HEK293 (cell line): ENCODE results near the gene MTUS2.

Experiments
- CTCF ChIA-PET: fragments of 350-600 bp; formaldehyde crosslinking; extraction: SDS; loops from one replicate; lab custom pipeline; 2021; ENCODE audit warnings: antibody characterized with exemption; lab: Yijun Ruan, JAX
- POLR2A ChIA-PET: fragments of 300-600 bp; formaldehyde crosslinking; extraction: SDS; loops from one replicate; lab custom pipeline; 2020; ENCODE audit warnings: antibody characterized with exemption, inconsistent platforms; lab: Yijun Ruan, JAX
- H3K27ac ChIP-seq: fragments of 200-500 bp; sonication (Bioruptor generic); 2 replicates; pipeline ENCODE4 v1.5.1; 2014; ENCODE audit warnings: low read depth, low read length, control low read depth, inconsistent platforms; ENCODE audit errors: extremely low read depth
- H3K36me3 ChIP-seq, 2 experiments: fragments of 200-500 bp in 1 of 2; sonication (Bioruptor generic) in 1 of 2; 1 replicate in 1 of 2; 2 replicates in 1 of 2; pipeline ENCODE4 v1.5.1; 2014 to 2017; ENCODE audit warnings: inconsistent platforms in 2 of 2, low read length in 2 of 2; ENCODE audit not compliant: control insufficient read depth in 2 of 2, insufficient read depth in 1 of 2
- H3K4me1 ChIP-seq: fragments of 200-500 bp; sonication (Bioruptor generic); 2 replicates; pipeline ENCODE4 v1.5.1; 2014; ENCODE audit warnings: mild to moderate bottlenecking, low read length, inconsistent platforms; ENCODE audit not compliant: control insufficient read depth, insufficient read depth
- H3K4me3 ChIP-seq: 2 replicates; pipeline ENCODE4 v1.5.1; 2011; ENCODE audit warnings: low read depth, mild to moderate bottlenecking, control low read depth, low read length, moderate library complexity
- H3K9me3 ChIP-seq: fragments of 200-500 bp; sonication (Bioruptor generic); 2 replicates; pipeline ENCODE4 v1.5.1; 2014; ENCODE audit warnings: low read depth, low read length, inconsistent platforms; ENCODE audit not compliant: control insufficient read depth, insufficient read depth
- SALL2 ChIP-seq: fragments of 450-650 bp; formaldehyde crosslinking; IDR thresholded peaks from 2 replicates; pipeline ENCODE4 v1.5.0; 2017; ENCODE audit warnings: missing biosample characterization, mild to moderate bottlenecking, missing genetic modification characterization, borderline replicate concordance
- ZBTB21 ChIP-seq: fragments of 450-650 bp; formaldehyde crosslinking; IDR thresholded peaks from 2 replicates; pipeline ENCODE4 v1.5.1; 2017; ENCODE audit warnings: missing biosample characterization, missing genetic modification characterization
- ZNF23 ChIP-seq: fragments of 450-650 bp; formaldehyde crosslinking; IDR thresholded peaks from 2 replicates; pipeline ENCODE4 v1.5.1; 2016; ENCODE audit warnings: missing biosample characterization, missing genetic modification characterization, borderline replicate concordance
- ZNF354C ChIP-seq: fragments of 450-650 bp; formaldehyde crosslinking; IDR thresholded peaks from 2 replicates; pipeline ENCODE4 v1.5.1; 2016; ENCODE audit warnings: missing biosample characterization, missing genetic modification characterization, low read depth, borderline replicate concordance
- ZNF626 ChIP-seq: fragments of 450-650 bp; sonication (Bioruptor Pico); formaldehyde crosslinking; IDR thresholded peaks from 2 replicates; pipeline ENCODE4 v1.5.1; 2018; ENCODE audit warnings: missing biosample characterization, missing genetic modification characterization, inconsistent platforms
- ZNF664 ChIP-seq: fragments of 450-650 bp; formaldehyde crosslinking; IDR thresholded peaks from 2 replicates; pipeline ENCODE4 v1.5.1; 2016; ENCODE audit warnings: missing biosample characterization, missing genetic modification characterization
- ZNF701 ChIP-seq: fragments of 450-650 bp; formaldehyde crosslinking; IDR thresholded peaks from 2 replicates; pipeline ENCODE4 v1.5.1; 2016; ENCODE audit warnings: missing biosample characterization, missing genetic modification characterization
- TF ChIP-seq, protein P1 (sequence below): fragments of 450-650 bp; formaldehyde crosslinking; IDR thresholded peaks from 2 replicates; pipeline ENCODE4 v1.5.1; 2016; ENCODE audit warnings: missing biosample characterization, missing genetic modification characterization
- TF ChIP-seq, protein P2 (sequence below): fragments of 450-650 bp; formaldehyde crosslinking; IDR thresholded peaks from 2 replicates; pipeline ENCODE4 v1.5.1; 2016; ENCODE audit warnings: missing biosample characterization, missing genetic modification characterization
- TF ChIP-seq, protein P3 (sequence below): fragments of 450-650 bp; formaldehyde crosslinking; IDR thresholded peaks from 2 replicates; pipeline ENCODE4 v1.5.1; 2016; ENCODE audit warnings: missing biosample characterization, missing genetic modification characterization
- TF ChIP-seq, protein P4 (sequence below): fragments of 450-650 bp; formaldehyde crosslinking; IDR thresholded peaks from 2 replicates; pipeline ENCODE4 v1.5.1; 2016; ENCODE audit warnings: missing biosample characterization, missing genetic modification characterization, borderline replicate concordance
- TF ChIP-seq, protein P5 (sequence below): fragments of 450-650 bp; formaldehyde crosslinking; IDR thresholded peaks from 2 replicates; pipeline ENCODE4 v1.5.0; 2017; ENCODE audit warnings: missing biosample characterization, missing genetic modification characterization, borderline replicate concordance
- TF ChIP-seq, protein P6 (sequence below): fragments of 450-650 bp; formaldehyde crosslinking; IDR thresholded peaks from 2 replicates; pipeline ENCODE4 v1.5.1; 2017; ENCODE audit warnings: missing biosample characterization, missing genetic modification characterization

MTUS2 gene

DNA sequence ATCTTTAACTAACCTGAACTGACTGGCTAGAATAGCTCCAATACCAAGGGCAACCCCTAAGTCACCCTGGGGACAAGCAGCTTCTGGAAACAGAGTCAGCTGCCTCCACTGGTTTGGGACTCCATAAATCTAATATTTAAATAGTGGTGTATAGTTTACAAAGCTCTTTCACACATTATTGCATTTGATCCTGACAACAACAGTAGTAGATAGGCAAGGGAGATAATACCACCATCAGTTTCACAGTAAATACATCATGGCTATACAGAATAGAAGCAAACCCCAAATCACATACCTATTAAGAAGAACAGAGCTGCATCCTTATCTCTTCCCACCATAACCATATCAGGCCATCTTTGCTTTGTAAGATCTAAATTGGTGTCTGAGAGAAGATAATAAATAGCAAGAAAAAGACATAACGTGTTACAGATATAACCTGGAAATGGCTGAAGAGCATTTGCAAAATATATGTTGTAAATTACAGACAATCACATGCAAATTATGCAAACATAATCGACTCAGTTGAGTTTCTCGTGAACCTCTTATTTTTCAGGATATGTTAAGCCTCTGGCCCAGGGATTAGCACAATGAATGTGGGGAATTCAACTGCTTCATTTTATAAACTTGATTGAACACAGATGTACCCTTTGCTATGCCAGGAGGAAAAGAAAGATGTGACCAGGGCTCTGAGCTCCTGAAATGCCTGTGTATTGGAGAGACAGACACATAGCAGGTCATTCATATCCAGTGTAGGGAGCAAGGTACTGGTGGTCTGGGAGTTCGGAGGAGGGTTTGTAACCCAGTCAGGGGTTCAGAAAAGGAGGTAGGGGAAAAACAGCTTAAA, 632.9 kb downstream of the MTUS2 start:
- ChIA-PET POLR2A (no interaction called here), CTCF (no interaction called here)
- Histone ChIP-seq H3K4me1 (no peaks in the 10 kb centered on the region), H3K36me3 (no peaks in the 10 kb centered on the region), H3K4me3 (no peak overlapping the region), H3K27ac (no peak overlapping the region), H3K9me3 (no peaks in the 10 kb centered on the region)
- TF ChIP-seq, protein P1, sequence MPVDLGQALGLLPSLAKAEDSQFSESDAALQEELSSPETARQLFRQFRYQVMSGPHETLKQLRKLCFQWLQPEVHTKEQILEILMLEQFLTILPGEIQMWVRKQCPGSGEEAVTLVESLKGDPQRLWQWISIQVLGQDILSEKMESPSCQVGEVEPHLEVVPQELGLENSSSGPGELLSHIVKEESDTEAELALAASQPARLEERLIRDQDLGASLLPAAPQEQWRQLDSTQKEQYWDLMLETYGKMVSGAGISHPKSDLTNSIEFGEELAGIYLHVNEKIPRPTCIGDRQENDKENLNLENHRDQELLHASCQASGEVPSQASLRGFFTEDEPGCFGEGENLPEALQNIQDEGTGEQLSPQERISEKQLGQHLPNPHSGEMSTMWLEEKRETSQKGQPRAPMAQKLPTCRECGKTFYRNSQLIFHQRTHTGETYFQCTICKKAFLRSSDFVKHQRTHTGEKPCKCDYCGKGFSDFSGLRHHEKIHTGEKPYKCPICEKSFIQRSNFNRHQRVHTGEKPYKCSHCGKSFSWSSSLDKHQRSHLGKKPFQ (tag by site-specific recombination) = no peak
- no peak for TF ChIP-seq ZNF626 (tag by site-specific recombination)
- TF ChIP-seq, protein P2, sequence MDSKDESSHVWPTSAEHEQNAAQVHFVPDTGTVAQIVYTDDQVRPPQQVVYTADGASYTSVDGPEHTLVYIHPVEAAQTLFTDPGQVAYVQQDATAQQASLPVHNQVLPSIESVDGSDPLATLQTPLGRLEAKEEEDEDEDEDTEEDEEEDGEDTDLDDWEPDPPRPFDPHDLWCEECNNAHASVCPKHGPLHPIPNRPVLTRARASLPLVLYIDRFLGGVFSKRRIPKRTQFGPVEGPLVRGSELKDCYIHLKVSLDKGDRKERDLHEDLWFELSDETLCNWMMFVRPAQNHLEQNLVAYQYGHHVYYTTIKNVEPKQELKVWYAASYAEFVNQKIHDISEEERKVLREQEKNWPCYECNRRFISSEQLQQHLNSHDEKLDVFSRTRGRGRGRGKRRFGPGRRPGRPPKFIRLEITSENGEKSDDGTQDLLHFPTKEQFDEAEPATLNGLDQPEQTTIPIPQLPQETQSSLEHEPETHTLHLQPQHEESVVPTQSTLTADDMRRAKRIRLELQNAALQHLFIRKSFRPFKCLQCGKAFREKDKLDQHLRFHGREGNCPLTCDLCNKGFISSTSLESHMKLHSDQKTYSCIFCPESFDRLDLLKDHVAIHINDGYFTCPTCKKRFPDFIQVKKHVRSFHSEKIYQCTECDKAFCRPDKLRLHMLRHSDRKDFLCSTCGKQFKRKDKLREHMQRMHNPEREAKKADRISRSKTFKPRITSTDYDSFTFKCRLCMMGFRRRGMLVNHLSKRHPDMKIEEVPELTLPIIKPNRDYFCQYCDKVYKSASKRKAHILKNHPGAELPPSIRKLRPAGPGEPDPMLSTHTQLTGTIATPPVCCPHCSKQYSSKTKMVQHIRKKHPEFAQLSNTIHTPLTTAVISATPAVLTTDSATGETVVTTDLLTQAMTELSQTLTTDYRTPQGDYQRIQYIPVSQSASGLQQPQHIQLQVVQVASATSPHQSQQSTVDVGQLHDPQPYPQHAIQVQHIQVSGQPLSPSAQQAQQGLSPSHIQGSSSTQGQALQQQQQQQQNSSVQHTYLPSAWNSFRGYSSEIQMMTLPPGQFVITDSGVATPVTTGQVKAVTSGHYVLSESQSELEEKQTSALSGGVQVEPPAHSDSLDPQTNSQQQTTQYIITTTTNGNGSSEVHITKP (tag by site-specific recombination) = no peak
- TF ChIP-seq ZNF664 = no peak
- TF ChIP-seq, protein P3, sequence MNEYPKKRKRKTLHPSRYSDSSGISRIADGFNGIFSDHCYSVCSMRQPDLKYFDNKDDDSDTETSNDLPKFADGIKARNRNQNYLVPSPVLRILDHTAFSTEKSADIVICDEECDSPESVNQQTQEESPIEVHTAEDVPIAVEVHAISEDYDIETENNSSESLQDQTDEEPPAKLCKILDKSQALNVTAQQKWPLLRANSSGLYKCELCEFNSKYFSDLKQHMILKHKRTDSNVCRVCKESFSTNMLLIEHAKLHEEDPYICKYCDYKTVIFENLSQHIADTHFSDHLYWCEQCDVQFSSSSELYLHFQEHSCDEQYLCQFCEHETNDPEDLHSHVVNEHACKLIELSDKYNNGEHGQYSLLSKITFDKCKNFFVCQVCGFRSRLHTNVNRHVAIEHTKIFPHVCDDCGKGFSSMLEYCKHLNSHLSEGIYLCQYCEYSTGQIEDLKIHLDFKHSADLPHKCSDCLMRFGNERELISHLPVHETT = no peak
- no peak for TF ChIP-seq SALL2 (tag by site-specific recombination)
- no peak for TF ChIP-seq ZBTB21 (tag by site-specific recombination)
- TF ChIP-seq ZNF701 = no peak
- TF ChIP-seq, protein P4, sequence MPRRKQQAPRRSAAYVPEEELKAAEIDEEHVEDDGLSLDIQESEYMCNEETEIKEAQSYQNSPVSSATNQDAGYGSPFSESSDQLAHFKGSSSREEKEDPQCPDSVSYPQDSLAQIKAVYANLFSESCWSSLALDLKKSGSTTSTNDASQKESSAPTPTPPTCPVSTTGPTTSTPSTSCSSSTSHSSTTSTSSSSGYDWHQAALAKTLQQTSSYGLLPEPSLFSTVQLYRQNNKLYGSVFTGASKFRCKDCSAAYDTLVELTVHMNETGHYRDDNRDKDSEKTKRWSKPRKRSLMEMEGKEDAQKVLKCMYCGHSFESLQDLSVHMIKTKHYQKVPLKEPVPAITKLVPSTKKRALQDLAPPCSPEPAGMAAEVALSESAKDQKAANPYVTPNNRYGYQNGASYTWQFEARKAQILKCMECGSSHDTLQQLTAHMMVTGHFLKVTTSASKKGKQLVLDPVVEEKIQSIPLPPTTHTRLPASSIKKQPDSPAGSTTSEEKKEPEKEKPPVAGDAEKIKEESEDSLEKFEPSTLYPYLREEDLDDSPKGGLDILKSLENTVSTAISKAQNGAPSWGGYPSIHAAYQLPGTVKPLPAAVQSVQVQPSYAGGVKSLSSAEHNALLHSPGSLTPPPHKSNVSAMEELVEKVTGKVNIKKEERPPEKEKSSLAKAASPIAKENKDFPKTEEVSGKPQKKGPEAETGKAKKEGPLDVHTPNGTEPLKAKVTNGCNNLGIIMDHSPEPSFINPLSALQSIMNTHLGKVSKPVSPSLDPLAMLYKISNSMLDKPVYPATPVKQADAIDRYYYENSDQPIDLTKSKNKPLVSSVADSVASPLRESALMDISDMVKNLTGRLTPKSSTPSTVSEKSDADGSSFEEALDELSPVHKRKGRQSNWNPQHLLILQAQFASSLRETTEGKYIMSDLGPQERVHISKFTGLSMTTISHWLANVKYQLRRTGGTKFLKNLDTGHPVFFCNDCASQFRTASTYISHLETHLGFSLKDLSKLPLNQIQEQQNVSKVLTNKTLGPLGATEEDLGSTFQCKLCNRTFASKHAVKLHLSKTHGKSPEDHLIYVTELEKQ (tag by site-specific recombination) = no peak
- no peak for TF ChIP-seq ZNF23 (tag by site-specific recombination)
- TF ChIP-seq, protein P5, sequence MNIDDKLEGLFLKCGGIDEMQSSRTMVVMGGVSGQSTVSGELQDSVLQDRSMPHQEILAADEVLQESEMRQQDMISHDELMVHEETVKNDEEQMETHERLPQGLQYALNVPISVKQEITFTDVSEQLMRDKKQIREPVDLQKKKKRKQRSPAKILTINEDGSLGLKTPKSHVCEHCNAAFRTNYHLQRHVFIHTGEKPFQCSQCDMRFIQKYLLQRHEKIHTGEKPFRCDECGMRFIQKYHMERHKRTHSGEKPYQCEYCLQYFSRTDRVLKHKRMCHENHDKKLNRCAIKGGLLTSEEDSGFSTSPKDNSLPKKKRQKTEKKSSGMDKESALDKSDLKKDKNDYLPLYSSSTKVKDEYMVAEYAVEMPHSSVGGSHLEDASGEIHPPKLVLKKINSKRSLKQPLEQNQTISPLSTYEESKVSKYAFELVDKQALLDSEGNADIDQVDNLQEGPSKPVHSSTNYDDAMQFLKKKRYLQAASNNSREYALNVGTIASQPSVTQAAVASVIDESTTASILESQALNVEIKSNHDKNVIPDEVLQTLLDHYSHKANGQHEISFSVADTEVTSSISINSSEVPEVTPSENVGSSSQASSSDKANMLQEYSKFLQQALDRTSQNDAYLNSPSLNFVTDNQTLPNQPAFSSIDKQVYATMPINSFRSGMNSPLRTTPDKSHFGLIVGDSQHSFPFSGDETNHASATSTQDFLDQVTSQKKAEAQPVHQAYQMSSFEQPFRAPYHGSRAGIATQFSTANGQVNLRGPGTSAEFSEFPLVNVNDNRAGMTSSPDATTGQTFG (tag by site-specific recombination) = no peak
- no peak for TF ChIP-seq ZNF354C (tag by site-specific recombination)
- TF ChIP-seq, protein P6, sequence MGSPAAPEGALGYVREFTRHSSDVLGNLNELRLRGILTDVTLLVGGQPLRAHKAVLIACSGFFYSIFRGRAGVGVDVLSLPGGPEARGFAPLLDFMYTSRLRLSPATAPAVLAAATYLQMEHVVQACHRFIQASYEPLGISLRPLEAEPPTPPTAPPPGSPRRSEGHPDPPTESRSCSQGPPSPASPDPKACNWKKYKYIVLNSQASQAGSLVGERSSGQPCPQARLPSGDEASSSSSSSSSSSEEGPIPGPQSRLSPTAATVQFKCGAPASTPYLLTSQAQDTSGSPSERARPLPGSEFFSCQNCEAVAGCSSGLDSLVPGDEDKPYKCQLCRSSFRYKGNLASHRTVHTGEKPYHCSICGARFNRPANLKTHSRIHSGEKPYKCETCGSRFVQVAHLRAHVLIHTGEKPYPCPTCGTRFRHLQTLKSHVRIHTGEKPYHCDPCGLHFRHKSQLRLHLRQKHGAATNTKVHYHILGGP (tag by site-specific recombination) = no peak
